Measurements from ENCODE around the gene NLRP9. TPM values are rescaled to one million over a fixed set of nuclear protein-coding genes. Genes with fewer than 3 reads are reported as not detected.

NLRP9 gene
- total and polyA plus RNA-seq, 2 of the 4 experiments (the other 2 are of a cell fraction), result not detected

DNA sequence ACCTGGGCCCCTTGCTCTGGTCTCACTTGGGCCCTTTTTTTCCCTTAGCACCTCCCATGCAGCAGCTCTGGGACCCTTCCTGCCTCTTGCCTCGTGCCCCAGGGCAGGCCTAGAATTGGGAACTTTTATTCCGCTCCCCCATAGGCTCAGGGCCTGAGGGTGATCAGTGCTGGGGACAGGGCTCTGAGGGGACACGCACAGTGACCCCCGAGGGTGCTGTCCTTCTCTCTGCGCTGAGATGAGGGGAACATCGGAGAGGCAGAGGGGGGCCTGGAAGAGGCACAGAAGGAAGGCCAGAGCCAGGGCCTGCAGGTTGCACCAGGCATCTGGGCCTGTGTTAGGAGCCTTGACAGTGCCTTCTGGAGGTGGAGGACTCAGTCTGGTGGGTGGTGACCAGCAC lies 52.4 kb downstream of the NLRP9 start:
- Histone ChIP-seq H4K20me1 (ENCODE audit: insufficient read depth, low read length) (peaks cover 69% of the 10 kb centered on the region), H3K4me2 (ENCODE audit: low read depth, low read length) (no peak overlapping the region), H2BK120ac (ENCODE audit: low read depth, low read length) (no peak overlapping the region), H2AK9ac (replicated peaks; ENCODE audit: low read depth, low read length, poor library complexity) (no peak overlapping the region), H3K27me3 (ENCODE audit: control insufficient read depth, insufficient read depth, low read length) (no peaks in the 10 kb centered on the region), H3K18ac (ENCODE audit: low read depth, low read length) (no peak overlapping the region), H2AFZ (replicated peaks; ENCODE audit: low read length, poor library complexity) (no peak overlapping the region), H3K9ac (ENCODE audit: low read depth, low read length) (no peak overlapping the region), H2BK20ac (ENCODE audit: low read depth, low read length) (no peak overlapping the region), H3K36me3 (ENCODE audit: control insufficient read depth, insufficient read depth, low read length) (peaks cover 63% of the 10 kb centered on the region), H4K5ac (ENCODE audit: low read depth, low read length) (no peak overlapping the region), H4K91ac (ENCODE audit: insufficient read depth, low read depth, low read length) (no peak overlapping the region), H4K8ac (ENCODE audit: low read depth in 2 of 2, low read length in 2 of 2) (no peak overlapping the region), H2BK5ac (ENCODE audit: low read depth, low read length, poor library complexity, severe bottlenecking) (no peak overlapping the region), H3K9me1 (ENCODE audit: insufficient read depth, low read length) (peaks cover 8% of the 10 kb centered on the region; the same call in 1 of the 2 replicates), H3K9me3 (ENCODE audit: control insufficient read depth, insufficient read depth, low read length) (no peaks in the 10 kb centered on the region), H3K4me1 (ENCODE audit: control insufficient read depth, insufficient read depth, low read length) (peaks cover 5% of the 10 kb centered on the region), H3K4me3 (ENCODE audit: insufficient read depth, low read depth, low read length) (no peak overlapping the region), H3K79me1 (ENCODE audit: low read depth in 1 of 2, low read length in 2 of 2) (peaks cover 24 to 57% of the 10 kb centered on the region in 2 experiments), H3K14ac (replicated peaks; ENCODE audit: low read depth, low read length) (no peak overlapping the region), H3K4ac (ENCODE audit: low read depth, low read length) (no peak overlapping the region), H3K56ac (ENCODE audit: extremely low read depth, insufficient read depth, low read length) (no peak overlapping the region), H2AK5ac (ENCODE audit: low read depth, low read length) (no peak overlapping the region), H2BK15ac (ENCODE audit: low read depth, low read length) (no peak overlapping the region), H3K27ac (ENCODE audit: insufficient read depth, low read length) (no peak overlapping the region), H3K23ac (ENCODE audit: low read depth, low read length) (no peak overlapping the region)
- ChIA-PET CTCF (no interaction called here), POLR2A (ENCODE audit: unreplicated experiment) (no interaction called here)
- no peak for DNase-seq
- TF ChIP-seq BHLHE40 (IDR thresholded peaks at IDR 0.05; ENCODE audit: low read depth, low read length), result no peak
- TF ChIP-seq RFX5 (IDR thresholded peaks at IDR 0.05; ENCODE audit: low read depth, low read length), result no peak
- no peak for TF ChIP-seq NFE2L2 (IDR thresholded peaks at IDR 0.05; ENCODE audit: low read depth, low read length)
- TF ChIP-seq, protein P1, sequence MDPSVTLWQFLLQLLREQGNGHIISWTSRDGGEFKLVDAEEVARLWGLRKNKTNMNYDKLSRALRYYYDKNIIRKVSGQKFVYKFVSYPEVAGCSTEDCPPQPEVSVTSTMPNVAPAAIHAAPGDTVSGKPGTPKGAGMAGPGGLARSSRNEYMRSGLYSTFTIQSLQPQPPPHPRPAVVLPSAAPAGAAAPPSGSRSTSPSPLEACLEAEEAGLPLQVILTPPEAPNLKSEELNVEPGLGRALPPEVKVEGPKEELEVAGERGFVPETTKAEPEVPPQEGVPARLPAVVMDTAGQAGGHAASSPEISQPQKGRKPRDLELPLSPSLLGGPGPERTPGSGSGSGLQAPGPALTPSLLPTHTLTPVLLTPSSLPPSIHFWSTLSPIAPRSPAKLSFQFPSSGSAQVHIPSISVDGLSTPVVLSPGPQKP (IDR thresholded peaks at IDR 0.05; ENCODE audit: borderline replicate concordance, low read depth, low read length), result no peak
- no peak for TF ChIP-seq RAD21 (IDR thresholded peaks at IDR 0.05; ENCODE audit: low read length)
- no peak for TF ChIP-seq MAFK (IDR thresholded peaks at IDR 0.05; ENCODE audit: low read depth, low read length)
- TF ChIP-seq SMC3 (IDR thresholded peaks at IDR 0.05; ENCODE audit: low read depth, low read length), result no peak
- no peak for TF ChIP-seq POLR2A (IDR thresholded peaks at IDR 0.05; ENCODE audit: low read depth, low read length)
- TF ChIP-seq RCOR1 (IDR thresholded peaks at IDR 0.05; ENCODE audit: insufficient replicate concordance, low read length), result no peak
- no peak for TF ChIP-seq MXI1 (IDR thresholded peaks at IDR 0.05; ENCODE audit: borderline replicate concordance, low read depth, low read length)
- TF ChIP-seq, protein P2, sequence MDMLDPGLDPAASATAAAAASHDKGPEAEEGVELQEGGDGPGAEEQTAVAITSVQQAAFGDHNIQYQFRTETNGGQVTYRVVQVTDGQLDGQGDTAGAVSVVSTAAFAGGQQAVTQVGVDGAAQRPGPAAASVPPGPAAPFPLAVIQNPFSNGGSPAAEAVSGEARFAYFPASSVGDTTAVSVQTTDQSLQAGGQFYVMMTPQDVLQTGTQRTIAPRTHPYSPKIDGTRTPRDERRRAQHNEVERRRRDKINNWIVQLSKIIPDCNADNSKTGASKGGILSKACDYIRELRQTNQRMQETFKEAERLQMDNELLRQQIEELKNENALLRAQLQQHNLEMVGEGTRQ (IDR thresholded peaks at IDR 0.05; ENCODE audit: low read depth, low read length), result no peak
- intact Hi-C loops (cut with micrococcal nuclease), result no loop called here
- ATAC-seq (ENCODE audit: low read depth), result no peak
- dilution Hi-C loops (cut with HindIII; ENCODE audit: low sequenced_read_pairs, unreplicated experiment), result no loop called here
- 100% methylated on average over 3 of the region's 6 CpGs; no CpG with 5 or more reads in 1 of the 2 experiments for WGBS, 2 experiments (ENCODE audit: extremely low coverage in 2 of 2, insufficient read length in 1 of 2)
- in situ Hi-C loops (cut with MboI; ENCODE audit: low sequenced_read_pairs), result loop anchor here (25.0 kb wide), 1 partner anchor 452 kb away; the partner anchor contains the start of gene ZNF444
- no TSS peak for BruUV-seq (replicated peaks)

Data from IMR-90 (cell line).